Keratinocyte (primary cell): ENCODE data around the gene GAREM1. TPM values are rescaled to one million over a fixed set of nuclear protein-coding genes. Genes with fewer than 3 reads are reported as not detected.

Experiments
- DNase-seq: peaks from one replicate; pipeline ENCODE4 v3.0.0-alpha.2; 2011; ENCODE audit warnings: low read depth, missing footprints, low spot score
- FAIRE-seq: peaks from 2 replicates; lab custom pipeline; 2011; peaks lifted over from hg19 to GRCh38; lab: Jason Lieb, UNC
- H2AFZ ChIP-seq: 2 replicates; pipeline ENCODE4 v1.6.0; 2012; ENCODE audit warnings: low read length, control low read depth, inconsistent platforms; ENCODE audit not compliant: control insufficient read depth
- H3K27ac ChIP-seq: 2 replicates; pipeline ENCODE4 v1.5.1; 2011; ENCODE audit warnings: low read length; ENCODE audit not compliant: control insufficient read depth, insufficient read depth
- H3K27me3 ChIP-seq: 3 replicates; pipeline ENCODE4 v1.6.0; 2011; ENCODE audit warnings: low read length; ENCODE audit not compliant: control insufficient read depth, insufficient read depth; ENCODE audit errors: extremely low read depth
- H3K36me3 ChIP-seq, 2 experiments: 2 replicates in 1 of 2; 3 replicates in 1 of 2; pipeline ENCODE4 v1.5.1; 2011; ENCODE audit warnings: low read length in 2 of 2, mild to moderate bottlenecking in 1 of 2; ENCODE audit not compliant: control insufficient read depth in 2 of 2, insufficient read depth in 2 of 2; ENCODE audit errors: extremely low read depth in 1 of 2
- H3K4me1 ChIP-seq: 3 replicates; pipeline ENCODE4 v1.5.1; 2011; ENCODE audit warnings: low read length; ENCODE audit not compliant: control insufficient read depth, insufficient read depth; ENCODE audit errors: extremely low read depth
- H3K4me2 ChIP-seq: 3 replicates; pipeline ENCODE4 v1.6.0; 2011; ENCODE audit warnings: low read depth, low read length; ENCODE audit not compliant: control insufficient read depth, insufficient read depth; ENCODE audit errors: extremely low read depth
- H3K4me3 ChIP-seq, 3 experiments: fragments of 200-600 bp in 1 of 3; sonication (generic) in 1 of 3; 2 replicates in 2 of 3; 3 replicates in 1 of 3; pipeline ENCODE4 v1.5.1; 2011 to 2016; ENCODE audit warnings: low read length in 3 of 3, mild to moderate bottlenecking in 3 of 3, control low read depth in 2 of 3, inconsistent platforms in 1 of 3, low read depth in 1 of 3, mixed read lengths in 1 of 3, mixed run types in 1 of 3, moderate library complexity in 1 of 3; ENCODE audit not compliant: control insufficient read depth in 2 of 3, insufficient read depth in 2 of 3; ENCODE audit errors: extremely low read depth in 1 of 3
- H3K79me2 ChIP-seq: 2 replicates; pipeline ENCODE4 v1.6.0; 2012; ENCODE audit warnings: low read length; ENCODE audit not compliant: control insufficient read depth, insufficient read depth
- H3K9ac ChIP-seq: 3 replicates; pipeline ENCODE4 v1.6.0; 2011; ENCODE audit warnings: low read length; ENCODE audit not compliant: control insufficient read depth, insufficient read depth; ENCODE audit errors: extremely low read depth
- H3K9me1 ChIP-seq: 3 replicates; pipeline ENCODE4 v1.6.0; 2011; ENCODE audit warnings: low read length; ENCODE audit not compliant: control insufficient read depth, insufficient read depth; ENCODE audit errors: extremely low read depth
- H3K9me3 ChIP-seq: 2 replicates; pipeline ENCODE4 v1.5.1; 2012; ENCODE audit warnings: low read depth, low read length; ENCODE audit not compliant: control insufficient read depth
- H4K20me1 ChIP-seq: 3 replicates; pipeline ENCODE4 v1.6.0; 2011; ENCODE audit warnings: low read length; ENCODE audit not compliant: control insufficient read depth, insufficient read depth; ENCODE audit errors: extremely low read depth
- CTCF ChIP-seq, 3 experiments: IDR thresholded peaks in 1 of 3; conservative IDR thresholded peaks in 1 of 3; optimal IDR thresholded peaks in 1 of 3; 2 replicates in 2 of 3; 3 replicates in 1 of 3; pipeline versions ENCODE3 to v1.5.1; 2011; ENCODE audit warnings: low read length in 3 of 3, mild to moderate bottlenecking in 3 of 3, moderate library complexity in 2 of 3, control low read depth in 1 of 3, inconsistent platforms in 1 of 3; ENCODE audit not compliant: insufficient read depth in 2 of 3; ENCODE audit errors: extremely low read depth in 1 of 3
- EZH2 ChIP-seq: IDR thresholded peaks from one replicate; pipeline ENCODE4 v1.6.1; 2012; ENCODE audit warnings: inconsistent platforms, mild to moderate bottlenecking, low read length, moderate library complexity
- dilution Hi-C: fragments of 300-500 bp; cut with MboI; formaldehyde crosslinking; loops from one replicate; pipeline ENCODE4 v1.7.0; 2020; ENCODE audit warnings: low sequenced_read_pairs; ENCODE audit not compliant: extremely low pct_ligation_motif_present
- polyA plus RNA-seq, 5 experiments: library from polyadenylated mRNA; depleted of rRNA in 3 of 5; stranded (reverse) in 3 of 5; stranded (forward) in 1 of 5; unstranded in 1 of 5; fragments of >200 nt; gene quantifications; 1 replicate in 1 of 5; 2 replicates in 3 of 5; 3 replicates in 1 of 5; pipeline versions ENCODE4 v1.2.1 to v1.2.3, GENCODE V29; 2011 to 2012; ENCODE audit warnings: missing spikeins in 2 of 5, low read depth in 1 of 5, low replicate concordance in 1 of 5

GAREM1 gene
- polyA plus RNA-seq, 1 donor (not counting 4 experiments of a cell fraction or from before 2014, with no cell fraction given): 3.8 TPM

DNA sequence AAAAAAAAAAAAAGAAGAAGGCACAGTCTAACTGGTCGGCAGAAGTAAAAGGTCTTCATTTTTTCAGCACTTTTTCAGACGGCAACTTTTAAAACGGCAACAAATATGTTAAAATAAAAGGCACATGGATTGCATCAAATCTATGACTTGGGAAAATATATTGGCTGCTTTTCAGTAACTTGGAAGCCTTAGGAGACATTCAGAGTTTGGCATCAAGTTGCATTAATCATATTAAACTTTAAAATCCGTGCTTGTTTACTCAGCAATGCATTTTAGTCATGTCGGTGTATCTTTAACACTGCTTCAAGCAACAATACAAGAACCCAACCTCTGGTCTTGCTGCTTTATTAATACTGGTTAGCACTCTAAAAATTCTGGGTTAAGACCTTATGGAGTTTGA is 169.8 kb downstream of the GAREM1 start:
- no peaks in the 10 kb centered on the region for H3K9me3 ChIP-seq
- H3K4me1 ChIP-seq: no peaks in the 10 kb centered on the region
- no peaks in the 10 kb centered on the region for H3K36me3 ChIP-seq
- H4K20me1 ChIP-seq: no peaks in the 10 kb centered on the region
- FAIRE-seq (no peak), DNase-seq (no peak)
- H2AFZ ChIP-seq: no peak overlapping the region
- H3K9me1 ChIP-seq: no peaks in the 10 kb centered on the region
- no peak overlapping the region for H3K4me2 ChIP-seq
- dilution Hi-C loops: no loop called here
- H3K9ac ChIP-seq: no peak overlapping the region
- TF ChIP-seq CTCF (optimal IDR thresholded peaks at IDR 0.05 in 1 of 3, IDR thresholded peaks at IDR 0.05 in 1 of 3, conservative IDR thresholded peaks at IDR 0.05 in 1 of 3; ENCODE audit: extremely low read depth in 1 of 3, insufficient read depth in 2 of 3, low read length in 3 of 3): no peak
- TF ChIP-seq EZH2: no peak
- no peak overlapping the region for H3K4me3 ChIP-seq
- H3K27ac ChIP-seq: no peak overlapping the region
- no peaks in the 10 kb centered on the region for H3K27me3 ChIP-seq
- no peaks in the 10 kb centered on the region for H3K79me2 ChIP-seq

DNA sequence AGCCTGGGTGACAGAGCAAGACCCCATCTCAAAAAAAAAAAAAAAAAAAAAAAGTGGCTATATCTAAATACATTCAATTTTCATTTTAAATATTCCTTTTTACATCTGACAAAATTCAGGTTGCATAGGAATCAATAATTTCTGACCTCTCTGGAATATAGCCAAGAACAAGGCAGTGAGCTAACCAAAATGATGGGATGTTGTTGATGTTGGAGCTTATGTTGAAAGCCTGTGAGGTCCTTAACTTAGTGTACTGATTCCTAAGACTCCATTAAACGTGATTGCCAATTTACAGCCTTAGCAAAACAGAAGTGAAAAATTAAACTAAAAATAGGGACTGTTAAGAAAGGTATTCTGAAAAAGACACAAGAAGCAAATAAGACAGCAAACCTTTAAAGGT is 171.2 kb downstream of the GAREM1 start:
- no peak overlapping the region for H3K4me2 ChIP-seq
- no peak for FAIRE-seq

More for the DNA sequence above, 171.2 kb downstream of the GAREM1 start:
- no peak for TF ChIP-seq CTCF (optimal IDR thresholded peaks at IDR 0.05 in 1 of 3, IDR thresholded peaks at IDR 0.05 in 1 of 3, conservative IDR thresholded peaks at IDR 0.05 in 1 of 3; ENCODE audit: extremely low read depth in 1 of 3, insufficient read depth in 2 of 3, low read length in 3 of 3)
- TF ChIP-seq EZH2: no peak
- Histone ChIP-seq H4K20me1 (no peaks in the 10 kb centered on the region), H3K27me3 (no peaks in the 10 kb centered on the region), H3K9me1 (no peaks in the 10 kb centered on the region), H3K9ac (no peak overlapping the region), H3K36me3 (no peaks in the 10 kb centered on the region), H3K4me3 (no peak overlapping the region), H3K79me2 (no peaks in the 10 kb centered on the region), H2AFZ (no peak overlapping the region), H3K27ac (no peak overlapping the region), H3K9me3 (no peaks in the 10 kb centered on the region), H3K4me1 (no peaks in the 10 kb centered on the region)
- dilution Hi-C loops: no loop called here
- DNase-seq: no peak
